IMR-90 (cell line): ENCODE data around the gene PDXDC1. TPM values are rescaled to one million over a fixed set of nuclear protein-coding genes. Genes with fewer than 3 reads are reported as not detected.

Source experiments
- ATAC-seq: fragments of 200-7000 bp; cut with Tn5 transposase; 2 replicates; pipeline ENCODE4 v1.9.1; 2020; ENCODE audit warnings: low read depth, mild to moderate bottlenecking, moderate library complexity
- BruUV-seq: library from RNA; stranded (reverse); fragments of 400-500 nt; replicated peaks from 2 replicates; lab custom pipeline; 2021; lab: Mats Ljungman, UMichigan
- CTCF ChIA-PET: fragments of 300-600 bp; formaldehyde crosslinking; extraction: SDS; loops from one replicate; lab custom pipeline; 2021; ENCODE audit warnings: antibody characterized with exemption; lab: Yijun Ruan, JAX
- POLR2A ChIA-PET: fragments of 300-600 bp; sonication (Branson Sonifier 250); formaldehyde crosslinking; loops from one replicate; lab custom pipeline; 2022; ENCODE audit warnings: antibody characterized with exemption; ENCODE audit not compliant: unreplicated experiment; lab: Charles Lee
- DNase-seq: peaks from one replicate; pipeline ENCODE4 v3.0.0; 2013
- H2AFZ ChIP-seq: replicated peaks from 2 replicates; pipeline ENCODE3; 2013; ENCODE audit warnings: low read length, mild to moderate bottlenecking; ENCODE audit not compliant: poor library complexity
- H2AK5ac ChIP-seq: 2 replicates; pipeline ENCODE4 v1.6.1; 2013; ENCODE audit warnings: low read depth, low read length, inconsistent platforms
- H2AK9ac ChIP-seq: replicated peaks from 2 replicates; pipeline ENCODE3; 2013; ENCODE audit warnings: mild to moderate bottlenecking, low read depth, low read length, moderate library complexity; ENCODE audit not compliant: poor library complexity
- H2BK120ac ChIP-seq: 2 replicates; pipeline ENCODE4 v1.6.1; 2013; ENCODE audit warnings: low read depth, low read length, inconsistent platforms
- H2BK15ac ChIP-seq: 3 replicates; pipeline ENCODE4 v1.6.1; 2013; ENCODE audit warnings: low read depth, low read length, inconsistent platforms
- H2BK20ac ChIP-seq: 2 replicates; pipeline ENCODE4 v1.6.1; 2013; ENCODE audit warnings: low read depth, mild to moderate bottlenecking, inconsistent platforms, low read length, moderate library complexity
- H2BK5ac ChIP-seq: 2 replicates; pipeline ENCODE4 v1.6.1; 2013; ENCODE audit warnings: mild to moderate bottlenecking, low read depth, low read length, inconsistent platforms; ENCODE audit not compliant: poor library complexity, severe bottlenecking
- H3K14ac ChIP-seq: replicated peaks from 2 replicates; pipeline ENCODE4 v1.6.1; 2013; ENCODE audit warnings: low read depth, low read length, inconsistent platforms
- H3K18ac ChIP-seq: 2 replicates; pipeline ENCODE4 v1.6.1; 2013; ENCODE audit warnings: low read depth, low read length, control low read depth
- H3K23ac ChIP-seq: 2 replicates; pipeline ENCODE4 v1.6.1; 2013; ENCODE audit warnings: low read depth, low read length, inconsistent platforms
- H3K27ac ChIP-seq: 2 replicates; pipeline ENCODE4 v1.5.1; 2013; ENCODE audit warnings: mild to moderate bottlenecking, control low read depth, low read length; ENCODE audit not compliant: insufficient read depth
- H3K27me3 ChIP-seq: 2 replicates; pipeline ENCODE4 v1.6.1; 2013; ENCODE audit warnings: low read length; ENCODE audit not compliant: control insufficient read depth, insufficient read depth
- H3K36me3 ChIP-seq: 2 replicates; pipeline ENCODE4 v1.6.1; 2013; ENCODE audit warnings: low read length, mixed read lengths; ENCODE audit not compliant: control insufficient read depth, insufficient read depth
- H3K4ac ChIP-seq: 2 replicates; pipeline ENCODE4 v1.6.1; 2013; ENCODE audit warnings: low read depth, low read length, inconsistent platforms
- H3K4me1 ChIP-seq: 2 replicates; pipeline ENCODE4 v1.6.1; 2013; ENCODE audit warnings: low read length, mixed read lengths; ENCODE audit not compliant: control insufficient read depth, insufficient read depth
- H3K4me2 ChIP-seq: 2 replicates; pipeline ENCODE4 v1.6.1; 2013; ENCODE audit warnings: low read depth, mild to moderate bottlenecking, control low read depth, low read length, moderate library complexity
- H3K4me3 ChIP-seq: 2 replicates; pipeline ENCODE4 v1.5.1; 2013; ENCODE audit warnings: low read depth, mild to moderate bottlenecking, control low read depth, low read length, moderate library complexity; ENCODE audit not compliant: insufficient read depth
- H3K56ac ChIP-seq: 2 replicates; pipeline ENCODE4 v1.6.1; 2013; ENCODE audit warnings: low read length, inconsistent platforms; ENCODE audit not compliant: insufficient read depth; ENCODE audit errors: extremely low read depth
- H3K79me1 ChIP-seq, 2 experiments: 2 replicates each; pipeline ENCODE4 v1.6.1; 2013; ENCODE audit warnings: low read length in 2 of 2, inconsistent platforms in 1 of 2, low read depth in 1 of 2
- H3K9ac ChIP-seq: 2 replicates; pipeline ENCODE4 v1.6.1; 2013; ENCODE audit warnings: low read depth, low read length, control low read depth
- H3K9me1 ChIP-seq: 2 replicates; pipeline ENCODE4 v1.6.1; 2013; ENCODE audit warnings: low read length, inconsistent platforms; ENCODE audit not compliant: insufficient read depth
- H3K9me3 ChIP-seq: 2 replicates; pipeline ENCODE4 v1.6.1; 2013; ENCODE audit warnings: low read length; ENCODE audit not compliant: control insufficient read depth, insufficient read depth
- H4K20me1 ChIP-seq: 2 replicates; pipeline ENCODE4 v1.6.1; 2013; ENCODE audit warnings: low read length, inconsistent platforms; ENCODE audit not compliant: insufficient read depth
- H4K5ac ChIP-seq: 2 replicates; pipeline ENCODE4 v1.6.1; 2013; ENCODE audit warnings: mild to moderate bottlenecking, low read depth, low read length, control low read depth
- H4K8ac ChIP-seq, 2 experiments: 2 replicates each; pipeline ENCODE4 v1.6.1; 2013; ENCODE audit warnings: low read depth in 2 of 2, low read length in 2 of 2, control low read depth in 1 of 2, inconsistent platforms in 1 of 2
- H4K91ac ChIP-seq: 2 replicates; pipeline ENCODE4 v1.6.1; 2013; ENCODE audit warnings: low read depth, low read length, inconsistent platforms; ENCODE audit not compliant: insufficient read depth
- BHLHE40 ChIP-seq: fragments of 150-350 bp; IDR thresholded peaks from 2 replicates; pipeline ENCODE4 v1.6.1; 2016; ENCODE audit warnings: mild to moderate bottlenecking, low read depth, low read length
- CEBPB ChIP-seq: IDR thresholded peaks from 2 replicates; pipeline ENCODE4 v1.6.1; 2012; ENCODE audit warnings: low read depth, low read length, improper control_type of control experiment
- CHD1 ChIP-seq: IDR thresholded peaks from 2 replicates; pipeline ENCODE4 v1.6.1; 2012; ENCODE audit warnings: low read depth, low read length, improper control_type of control experiment
- ELK1 ChIP-seq: fragments of 150-350 bp; IDR thresholded peaks from 2 replicates; pipeline ENCODE4 v1.6.1; 2016; ENCODE audit warnings: low read depth, mild to moderate bottlenecking, low read length, moderate library complexity, borderline replicate concordance
- FOS ChIP-seq: fragments of 150-350 bp; IDR thresholded peaks from 2 replicates; pipeline ENCODE4 v1.6.1; 2016; ENCODE audit warnings: low read depth, low read length
- MAFK ChIP-seq: IDR thresholded peaks from 2 replicates; pipeline ENCODE4 v1.6.1; 2012; ENCODE audit warnings: low read depth, low read length, improper control_type of control experiment
- MAZ ChIP-seq: IDR thresholded peaks from 2 replicates; pipeline ENCODE4 v1.6.1; 2012; ENCODE audit warnings: low read depth, mild to moderate bottlenecking, low read length, improper control_type of control experiment, moderate library complexity, borderline replicate concordance
- MXI1 ChIP-seq: IDR thresholded peaks from 2 replicates; pipeline ENCODE4 v1.6.1; 2012; ENCODE audit warnings: low read depth, mild to moderate bottlenecking, low read length, moderate library complexity, borderline replicate concordance
- NFE2L2 ChIP-seq: fragments of 150-350 bp; IDR thresholded peaks from 2 replicates; pipeline ENCODE4 v1.6.1; 2016; ENCODE audit warnings: low read depth, mild to moderate bottlenecking, low read length
- POLR2A ChIP-seq: IDR thresholded peaks from 2 replicates; pipeline ENCODE4 v1.6.1; 2012; ENCODE audit warnings: mild to moderate bottlenecking, low read depth, low read length
- RAD21 ChIP-seq: IDR thresholded peaks from 2 replicates; pipeline ENCODE4 v1.6.1; 2012; ENCODE audit warnings: low read length, improper control_type of control experiment
- RCOR1 ChIP-seq: IDR thresholded peaks from 2 replicates; pipeline ENCODE4 v1.6.1; 2012; ENCODE audit warnings: mild to moderate bottlenecking, low read length, improper control_type of control experiment; ENCODE audit not compliant: insufficient replicate concordance
- RFX5 ChIP-seq: IDR thresholded peaks from 2 replicates; pipeline ENCODE4 v1.8.0; 2012; ENCODE audit warnings: low read depth, mild to moderate bottlenecking, low read length, moderate library complexity
- SMC3 ChIP-seq: fragments of 150-350 bp; IDR thresholded peaks from 2 replicates; pipeline ENCODE4 v1.6.1; 2016; ENCODE audit warnings: low read depth, mild to moderate bottlenecking, antibody characterized with exemption, low read length, moderate library complexity
- USF2 ChIP-seq: fragments of 150-350 bp; IDR thresholded peaks from 2 replicates; pipeline ENCODE4 v1.6.1; 2017; ENCODE audit warnings: mild to moderate bottlenecking, antibody characterized with exemption, low read length, low read depth
- WGBS, 2 experiments: methylation state at CpG; one replicate each; pipeline versions ENCODE4 v1.1.5 to v1.1.7; 2013; ENCODE audit warnings: missing lambda C conversion rate in 2 of 2; ENCODE audit not compliant: insufficient read length in 1 of 2; ENCODE audit errors: extremely low coverage in 2 of 2; 5-methylcytosine and 5-hydroxymethylcytosine counted together
- dilution Hi-C: fragments of 300-500 bp; cut with HindIII; formaldehyde crosslinking; loops from one replicate; pipeline ENCODE4 v1.14.3; 2018; ENCODE audit warnings: low sequenced_read_pairs; ENCODE audit not compliant: unreplicated experiment
- in situ Hi-C: fragments of 300-500 bp; cut with MboI; formaldehyde crosslinking; loops from 3 replicates; pipeline ENCODE4 v1.14.3; 2019; ENCODE audit warnings: low sequenced_read_pairs, inconsistent platforms, mixed read lengths
- intact Hi-C: fragments of 100-400 bp; cut with micrococcal nuclease; formaldehyde crosslinking; loops from 2 replicates; pipeline ENCODE4 v1.10.0; 2022
- polyA plus RNA-seq, 3 experiments: library from polyadenylated mRNA; depleted of rRNA; stranded (reverse); fragments of >200 nt; gene quantifications; 2 replicates each; pipeline ENCODE4 v1.2.3, GENCODE V29; 2012; ENCODE audit warnings: low replicate concordance in 1 of 3
- total RNA-seq: library from RNA; depleted of rRNA; stranded (reverse); fragments of >200 nt; gene quantifications from 2 replicates; pipeline ENCODE4 v1.2.3, GENCODE V29; 2012
- TF ChIP-seq, protein P1 (sequence below): conservative IDR thresholded peaks from 2 replicates; pipeline ENCODE4 v1.5.1; 2012; ENCODE audit warnings: mild to moderate bottlenecking, low read depth, low read length, improper control_type of control experiment

Gene PDXDC1
- total and polyA plus RNA-seq, 2 of the 4 experiments (the other 2 are of a cell fraction): 68.7 to 117 TPM

DNA sequence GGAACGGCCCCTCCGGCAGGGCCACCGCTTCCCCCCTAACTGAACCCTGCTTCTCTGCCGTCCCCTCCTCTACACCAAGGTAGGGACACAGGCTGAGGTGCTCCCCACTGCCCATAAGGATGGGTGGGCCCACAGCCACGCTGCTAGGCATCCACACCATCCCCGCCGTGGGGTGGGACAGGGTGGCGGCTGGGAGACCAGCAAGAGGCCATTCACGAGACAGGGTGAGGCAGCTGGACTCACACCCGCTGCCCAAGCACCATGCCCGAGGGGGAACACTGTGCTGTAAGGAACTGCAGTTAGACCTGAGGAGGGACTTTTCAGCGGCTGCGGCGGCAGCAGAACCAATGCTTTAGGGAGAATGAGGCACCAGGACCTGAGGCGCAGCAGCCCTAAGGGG is 166.8 kb downstream of the PDXDC1 start:
- no peak for TF ChIP-seq RAD21
- TF ChIP-seq CHD1: no peak
- TF ChIP-seq NFE2L2: no peak
- no peak for TF ChIP-seq BHLHE40
- TF ChIP-seq CEBPB: no peak
- TF ChIP-seq RFX5: no peak
- no peak for TF ChIP-seq MAZ
- no peak for TF ChIP-seq USF2
- TF ChIP-seq, protein P1, sequence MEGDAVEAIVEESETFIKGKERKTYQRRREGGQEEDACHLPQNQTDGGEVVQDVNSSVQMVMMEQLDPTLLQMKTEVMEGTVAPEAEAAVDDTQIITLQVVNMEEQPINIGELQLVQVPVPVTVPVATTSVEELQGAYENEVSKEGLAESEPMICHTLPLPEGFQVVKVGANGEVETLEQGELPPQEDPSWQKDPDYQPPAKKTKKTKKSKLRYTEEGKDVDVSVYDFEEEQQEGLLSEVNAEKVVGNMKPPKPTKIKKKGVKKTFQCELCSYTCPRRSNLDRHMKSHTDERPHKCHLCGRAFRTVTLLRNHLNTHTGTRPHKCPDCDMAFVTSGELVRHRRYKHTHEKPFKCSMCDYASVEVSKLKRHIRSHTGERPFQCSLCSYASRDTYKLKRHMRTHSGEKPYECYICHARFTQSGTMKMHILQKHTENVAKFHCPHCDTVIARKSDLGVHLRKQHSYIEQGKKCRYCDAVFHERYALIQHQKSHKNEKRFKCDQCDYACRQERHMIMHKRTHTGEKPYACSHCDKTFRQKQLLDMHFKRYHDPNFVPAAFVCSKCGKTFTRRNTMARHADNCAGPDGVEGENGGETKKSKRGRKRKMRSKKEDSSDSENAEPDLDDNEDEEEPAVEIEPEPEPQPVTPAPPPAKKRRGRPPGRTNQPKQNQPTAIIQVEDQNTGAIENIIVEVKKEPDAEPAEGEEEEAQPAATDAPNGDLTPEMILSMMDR: no peak
- TF ChIP-seq RCOR1: no peak
- TF ChIP-seq MAFK: no peak
- TF ChIP-seq POLR2A: no peak
- TF ChIP-seq FOS: no peak
- no peak for TF ChIP-seq ELK1
- TF ChIP-seq SMC3: no peak
- TF ChIP-seq MXI1: no peak
- no peak overlapping the region for H4K91ac ChIP-seq
- H3K4me3 ChIP-seq: no peak overlapping the region
- ATAC-seq (no peak), DNase-seq (no peak)
- dilution Hi-C loops (no loop called here), in situ Hi-C loops (no loop called here), intact Hi-C loops (no loop called here)
- H3K4me2 ChIP-seq: no peak overlapping the region
- no peak overlapping the region for H2BK5ac ChIP-seq
- 0 out of 2 replicates have a peak overlapping the region, but pooled peaks have one; percentile 36 for H3K9ac ChIP-seq
- H3K18ac ChIP-seq: no peak overlapping the region
- no TSS peak for BruUV-seq
- 0 out of 2 replicates have a peak, but pooled peaks cover 3% of the 10 kb centered on the region for H3K9me1 ChIP-seq
- H4K20me1 ChIP-seq: peaks cover 29% of the 10 kb centered on the region
- no peak overlapping the region for H2AK9ac ChIP-seq
- no peak overlapping the region; the same call in 1 of the 2 replicates for H3K23ac ChIP-seq
- no peaks in the 10 kb centered on the region for H3K9me3 ChIP-seq
- no peak overlapping the region for H3K4ac ChIP-seq
- peaks cover 0 to 29% of the 10 kb centered on the region in 2 experiments; a peak in 2 of 4 replicates for H3K79me1 ChIP-seq
- peak overlapping the region; percentile 50; the same call in 1 of the 2 replicates for H2AK5ac ChIP-seq
- ChIA-PET POLR2A (no interaction called here), CTCF (no interaction called here)
- no peak overlapping the region for H2BK20ac ChIP-seq
- H2BK120ac ChIP-seq: no peak overlapping the region
- H3K14ac ChIP-seq: no peak overlapping the region
- no peak overlapping the region for H4K8ac ChIP-seq
- no peak overlapping the region for H3K56ac ChIP-seq
- H4K5ac ChIP-seq: no peak overlapping the region
- WGBS, 2 experiments: 97% methylated on average over 5 of the region's 15 CpGs; no CpG with 5 or more reads in 1 of the 2 experiments
- no peaks in the 10 kb centered on the region for H3K36me3 ChIP-seq
- H2AFZ ChIP-seq: no peak overlapping the region
- peaks cover 34% of the 10 kb centered on the region for H3K4me1 ChIP-seq
- H3K27me3 ChIP-seq: no peaks in the 10 kb centered on the region
- H3K27ac ChIP-seq: peak overlapping the region; percentile 25; the same call in 1 of the 2 replicates
- H2BK15ac ChIP-seq: no peak overlapping the region
